ENCODE measurements around the gene B3GLCT. TPM values are rescaled to one million over a fixed set of nuclear protein-coding genes. Genes with fewer than 3 reads are reported as not detected.

B3GLCT gene
- polyA plus RNA-seq, 1 of the 3 experiments (the other 2 are of a cell fraction): 2.4 TPM

GRCh38 chr13:31182987-31183386 is 16.8 kb upstream of the B3GLCT start:
- H3K36me3 ChIP-seq (replicated peaks in 1 of 2; ENCODE audit: control insufficient read depth in 1 of 2, insufficient read depth in 2 of 2, low read length in 1 of 2): no peaks in the 10 kb centered on the region
- H4K20me1 ChIP-seq (ENCODE audit: insufficient read depth): no peaks in the 10 kb centered on the region
- H3K4me2 ChIP-seq: no peak overlapping the region
- TF ChIP-seq TCF12 (IDR thresholded peaks at IDR 0.05) (no peak), NFIC (IDR thresholded peaks at IDR 0.05; ENCODE audit: borderline replicate concordance) (no peak), GABPA (IDR thresholded peaks at IDR 0.05; ENCODE audit: low read depth) (no peak), RXRA (IDR thresholded peaks at IDR 0.05; ENCODE audit: borderline replicate concordance, low read depth) (no peak), PBX3 (IDR thresholded peaks at IDR 0.05) (no peak), TAF1 (IDR thresholded peaks at IDR 0.05; ENCODE audit: borderline replicate concordance, low read depth, low read length) (no peak), FOXJ3 (CRISPR knock-in tag; IDR thresholded peaks at IDR 0.05) (no peak), MXI1 (IDR thresholded peaks at IDR 0.05; ENCODE audit: low read depth, low read length) (no peak), RCOR1 (IDR thresholded peaks at IDR 0.05; ENCODE audit: low read length) (no peak), EP300 (IDR thresholded peaks at IDR 0.05; ENCODE audit: borderline replicate concordance in 1 of 2, low read depth in 1 of 2, low read length in 1 of 2) (no peak), SIN3A (IDR thresholded peaks at IDR 0.05; ENCODE audit: borderline replicate concordance, low read depth, low read length) (no peak), TEAD4 (IDR thresholded peaks at IDR 0.05; ENCODE audit: borderline replicate concordance, insufficient read depth) (no peak), SMC3 (IDR thresholded peaks at IDR 0.05; ENCODE audit: low read depth, low read length) (no peak)
- H3K9me2 ChIP-seq: no peaks in the 10 kb centered on the region
- no peak overlapping the region for H3K9ac ChIP-seq
- no peaks in the 10 kb centered on the region for H3K27me3 ChIP-seq (ENCODE audit: insufficient read depth)
- ChIA-PET POLR2A (no interaction called here), CTCF (interaction anchor here (1.3 to 1.9 kb wide), 2 partner anchors 17 to 18 kb away, joined by 3 to 11 read pairs; partner anchors contain the start of gene B3GLCT)
- no peak overlapping the region for H3K4me3 ChIP-seq (ENCODE audit: low read depth in 2 of 2, low read length in 1 of 2)
- 100% methylated on average over 1 of the region's 26 CpGs for WGBS (ENCODE audit: low lambda C conversion rate)
- no peak overlapping the region for H2AFZ ChIP-seq (ENCODE audit: low read depth)
- no peaks in the 10 kb centered on the region for H3K4me1 ChIP-seq (ENCODE audit: control insufficient read depth in 1 of 2, insufficient read depth in 2 of 2, low read depth in 1 of 2, low read length in 1 of 2)
- DNase-seq: no peak
- H3K9me3 ChIP-seq: no peaks in the 10 kb centered on the region
- no peaks in the 10 kb centered on the region for H3K79me2 ChIP-seq (ENCODE audit: insufficient read depth)
- no peak overlapping the region for H3K27ac ChIP-seq (ENCODE audit: low read depth in 2 of 2, low read length in 1 of 2)
- H3F3A ChIP-seq (replicated peaks; ENCODE audit: insufficient read depth): no peaks in the 10 kb centered on the region

GRCh38 chr13:31184451-31184850 is 15.3 kb upstream of the B3GLCT start:
- H3K4me2 ChIP-seq: no peak overlapping the region
- no peak overlapping the region for H3K4me3 ChIP-seq (ENCODE audit: low read depth in 2 of 2, low read length in 1 of 2)
- no peak overlapping the region for H2AFZ ChIP-seq (ENCODE audit: low read depth)
- no peaks in the 10 kb centered on the region for H3K4me1 ChIP-seq (ENCODE audit: control insufficient read depth in 1 of 2, insufficient read depth in 2 of 2, low read depth in 1 of 2, low read length in 1 of 2)
- ChIA-PET CTCF (interaction anchor here (1.1 kb wide), 1 partner anchor 15 kb away, joined by 6 read pairs; the partner anchor contains the start of gene B3GLCT), POLR2A (no interaction called here)
- no peaks in the 10 kb centered on the region for H3K9me3 ChIP-seq
- H3K9me2 ChIP-seq: no peaks in the 10 kb centered on the region
- DNase-seq: no peak
- H3K36me3 ChIP-seq (replicated peaks in 1 of 2; ENCODE audit: control insufficient read depth in 1 of 2, insufficient read depth in 2 of 2, low read length in 1 of 2): no peaks in the 10 kb centered on the region
- no peak overlapping the region for H3K9ac ChIP-seq
- TF ChIP-seq REST (IDR thresholded peaks at IDR 0.05; ENCODE audit: low read depth, low read length) (no peak), FOXM1 (IDR thresholded peaks at IDR 0.05; ENCODE audit: low read depth) (no peak), MEF2A (IDR thresholded peaks at IDR 0.05; ENCODE audit: borderline replicate concordance, low read depth) (no peak), SMC3 (IDR thresholded peaks at IDR 0.05; ENCODE audit: low read depth, low read length) (no peak), ELF1 (IDR thresholded peaks at IDR 0.05) (no peak), JUND (IDR thresholded peaks at IDR 0.05) (no peak), RXRA (IDR thresholded peaks at IDR 0.05; ENCODE audit: borderline replicate concordance, low read depth) (no peak), EP300 (IDR thresholded peaks at IDR 0.05; ENCODE audit: borderline replicate concordance in 1 of 2, low read depth in 1 of 2, low read length in 1 of 2) (no peak), CHD2 (IDR thresholded peaks at IDR 0.05; ENCODE audit: low read length, partially characterized antibody) (no peak), POLR2AphosphoS5 (IDR thresholded peaks at IDR 0.05; ENCODE audit: low read depth, low read length) (no peak), TAF1 (IDR thresholded peaks at IDR 0.05; ENCODE audit: borderline replicate concordance, low read depth, low read length) (no peak), SIN3A (IDR thresholded peaks at IDR 0.05; ENCODE audit: borderline replicate concordance, low read depth, low read length) (no peak), NRF1 (IDR thresholded peaks at IDR 0.05; ENCODE audit: low read depth, low read length) (no peak), MXI1 (IDR thresholded peaks at IDR 0.05; ENCODE audit: low read depth, low read length) (no peak), TEAD4 (IDR thresholded peaks at IDR 0.05; ENCODE audit: borderline replicate concordance, insufficient read depth) (no peak), RAD21 (IDR thresholded peaks at IDR 0.05; ENCODE audit: low read length) (no peak), USF1 (IDR thresholded peaks at IDR 0.05; ENCODE audit: borderline replicate concordance, low read depth) (no peak)
- H3F3A ChIP-seq (replicated peaks; ENCODE audit: insufficient read depth): no peaks in the 10 kb centered on the region
- H4K20me1 ChIP-seq (ENCODE audit: insufficient read depth): no peaks in the 10 kb centered on the region
- WGBS (ENCODE audit: low lambda C conversion rate): 88% methylated on average over 6 of the region's 6 CpGs
- H3K27me3 ChIP-seq (ENCODE audit: insufficient read depth): no peaks in the 10 kb centered on the region
- no peak overlapping the region for H3K27ac ChIP-seq (ENCODE audit: low read depth in 2 of 2, low read length in 1 of 2)
- no peaks in the 10 kb centered on the region for H3K79me2 ChIP-seq (ENCODE audit: insufficient read depth)
